HG02870 (cell line): ENCODE data around the gene SHPK.

ENCODE experiments used
- ATAC-seq: cut with Tn5 transposase; IDR thresholded peaks from one replicate; pipeline ENCODE4 v1.9.1; 2021; ENCODE audit warnings: mild to moderate bottlenecking, moderate library complexity; ENCODE audit not compliant: unreplicated experiment

SHPK gene

GRCh38 chr17:3630781-3631180 lies 5.3 kb downstream of the SHPK start:
- ATAC-seq = no peak

- ATAC-seq = no peak
Measured at GRCh38 chr17:3627769-3628167, 8.3 kb downstream of the SHPK start.

GRCh38 chr17:3626831-3627768 lies 8.9 kb downstream of the SHPK start:
- ATAC-seq = no peak

GRCh38 chr17:3622977-3623594 lies 13.0 kb downstream of the SHPK start:
- ATAC-seq = no peak

- no peak for ATAC-seq
Measured at GRCh38 chr17:3621146-3621720, 14.8 kb downstream of the SHPK start.

GRCh38 chr17:3615160-3615870 lies 20.7 kb downstream of the SHPK start:
- ATAC-seq = no peak

GRCh38 chr17:3613124-3613523 lies 22.9 kb downstream of the SHPK start:
- no peak for ATAC-seq

- no peak for ATAC-seq
Measured at GRCh38 chr17:3610523-3610922, 25.5 kb downstream of the SHPK start.

GRCh38 chr17:3609689-3610088 lies 26.4 kb downstream of the SHPK start:
- ATAC-seq = no peak

- ATAC-seq = no peak
Measured at GRCh38 chr17:3603870-3604259, 32.2 kb downstream of the SHPK start.

- no peak for ATAC-seq
Measured at GRCh38 chr17:3603119-3603869, 32.8 kb downstream of the SHPK start.

GRCh38 chr17:3602499-3602898 lies 33.6 kb downstream of the SHPK start:
- no peak for ATAC-seq

- ATAC-seq = no peak
Measured at GRCh38 chr17:3600529-3601205, 35.4 kb downstream of the SHPK start.

- ATAC-seq = no peak
Measured at GRCh38 chr17:3598078-3598477, 38.0 kb downstream of the SHPK start.

GRCh38 chr17:3596804-3597464 lies 39.1 kb downstream of the SHPK start:
- no peak for ATAC-seq

GRCh38 chr17:3594976-3595375 lies 41.1 kb downstream of the SHPK start:
- no peak for ATAC-seq

GRCh38 chr17:3594051-3594800 lies 41.8 kb downstream of the SHPK start:
- no peak for ATAC-seq

- no peak for ATAC-seq
Measured at GRCh38 chr17:3593384-3593783, 42.7 kb downstream of the SHPK start.
